Choroid plexus epithelial cell (primary cell): ENCODE measurements around the gene PLA2G6.
A peak's percentile ranks its signal among the peaks of the same experiment; 100 is the strongest.

ENCODE experiments used
- DNase-seq: peaks from one replicate; pipeline ENCODE4 v3.0.0-alpha.2; 2010; ENCODE audit warnings: low read depth
- H3K4me3 ChIP-seq: 2 replicates; pipeline ENCODE4 v1.5.1; 2011; ENCODE audit warnings: low read depth, mild to moderate bottlenecking, control low read depth, low read length, moderate library complexity
- CTCF ChIP-seq: conservative IDR thresholded peaks from 2 replicates; pipeline ENCODE4 v1.5.1; 2011; ENCODE audit warnings: low read depth, mild to moderate bottlenecking, control low read depth, inconsistent platforms, low read length, moderate library complexity

The PLA2G6 gene

DNA sequence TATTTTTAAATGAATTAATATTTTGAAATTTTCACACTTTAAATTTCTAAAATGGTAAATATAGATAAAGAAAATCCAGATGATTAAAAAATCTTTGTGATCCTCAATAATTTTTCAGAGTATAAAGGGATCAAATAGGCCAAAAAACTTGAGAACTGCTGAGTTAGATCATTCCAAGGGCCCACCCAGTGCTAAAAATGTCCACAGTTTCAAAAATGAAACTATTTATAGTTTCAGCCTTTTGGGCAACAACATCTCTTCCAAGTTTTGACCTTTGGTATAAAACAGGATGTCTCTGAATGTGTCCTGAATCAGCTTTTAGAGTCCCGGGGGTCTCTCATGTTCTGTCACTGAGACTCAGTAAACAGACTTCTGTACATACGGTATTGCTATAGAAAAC is 50.2 kb downstream of the PLA2G6 start:
- DNase-seq = peak; percentile 26
- no peak overlapping the region for H3K4me3 ChIP-seq
- TF ChIP-seq CTCF = no peak

GRCh38 chr22:38129856-38130255 is 51.8 kb downstream of the PLA2G6 start:
- DNase-seq = no peak
- TF ChIP-seq CTCF = no peak
- no peak overlapping the region for H3K4me3 ChIP-seq

GRCh38 chr22:38129021-38129420 is 52.6 kb downstream of the PLA2G6 start:
- no peak for TF ChIP-seq CTCF
- H3K4me3 ChIP-seq = no peak overlapping the region
- DNase-seq = no peak

- no peak overlapping the region for H3K4me3 ChIP-seq
- TF ChIP-seq CTCF = no peak
- no peak for DNase-seq
Measured at GRCh38 chr22:38127869-38128268, 53.8 kb downstream of the PLA2G6 start.

GRCh38 chr22:38126928-38127668 is 54.5 kb downstream of the PLA2G6 start:
- TF ChIP-seq CTCF = no peak
- H3K4me3 ChIP-seq = no peak overlapping the region
- DNase-seq = no peak

DNA sequence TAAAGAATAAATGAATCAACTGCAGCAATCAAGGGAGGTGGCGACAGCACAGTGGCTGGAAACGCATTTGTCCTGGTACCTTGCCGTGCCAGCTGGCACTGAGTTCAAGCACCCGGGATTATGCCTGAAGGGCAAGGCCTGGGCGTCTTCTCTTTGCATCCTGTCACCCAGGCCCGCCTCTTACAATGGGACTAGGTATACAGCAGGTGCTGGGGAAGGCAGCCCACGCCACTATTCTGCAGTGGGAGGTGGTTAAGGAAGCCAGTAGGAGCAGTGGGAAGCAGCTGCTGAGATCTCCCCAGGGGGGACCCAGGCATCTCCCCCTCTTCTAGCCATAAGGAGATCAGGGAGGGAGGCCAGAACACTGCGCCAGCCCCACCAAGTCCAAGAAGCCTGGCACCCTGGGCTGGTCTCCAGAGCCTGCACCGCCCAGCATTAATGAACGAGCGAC is 55.9 kb downstream of the PLA2G6 start:
- no peak for DNase-seq
- TF ChIP-seq CTCF = no peak
- H3K4me3 ChIP-seq = no peak overlapping the region

- no peak for TF ChIP-seq CTCF
- no peak for DNase-seq
- H3K4me3 ChIP-seq = no peak overlapping the region
Measured at GRCh38 chr22:38125038-38125610, 56.5 kb downstream of the PLA2G6 start.
